UCSD-AML1 (cell line): Measurements from ENCODE around the gene TAGLN.

Source experiments
- DNase-seq: peaks from one replicate; lab custom pipeline; 2025; ENCODE audit not compliant: unreplicated experiment; lab: John Stamatoyannopoulos, UW

Gene TAGLN

DNA sequence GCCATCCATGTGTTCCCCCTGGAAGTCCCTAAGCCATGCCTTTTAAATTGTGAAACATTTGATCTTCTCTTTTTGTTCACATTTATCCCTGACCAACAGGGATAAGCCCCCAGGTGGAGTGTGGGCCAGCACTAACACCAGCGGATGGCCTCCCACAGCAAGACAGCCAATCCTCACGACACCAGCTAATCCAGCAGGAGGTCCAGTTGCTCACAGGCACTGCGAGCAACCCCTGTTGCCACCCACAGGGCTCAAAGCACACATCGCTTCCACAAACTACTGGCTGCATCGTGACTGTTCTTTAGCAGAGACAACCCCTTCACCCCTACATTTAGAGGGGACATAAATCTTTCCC is 30.7 kb downstream of the TAGLN start:
- no peak for DNase-seq

DNA sequence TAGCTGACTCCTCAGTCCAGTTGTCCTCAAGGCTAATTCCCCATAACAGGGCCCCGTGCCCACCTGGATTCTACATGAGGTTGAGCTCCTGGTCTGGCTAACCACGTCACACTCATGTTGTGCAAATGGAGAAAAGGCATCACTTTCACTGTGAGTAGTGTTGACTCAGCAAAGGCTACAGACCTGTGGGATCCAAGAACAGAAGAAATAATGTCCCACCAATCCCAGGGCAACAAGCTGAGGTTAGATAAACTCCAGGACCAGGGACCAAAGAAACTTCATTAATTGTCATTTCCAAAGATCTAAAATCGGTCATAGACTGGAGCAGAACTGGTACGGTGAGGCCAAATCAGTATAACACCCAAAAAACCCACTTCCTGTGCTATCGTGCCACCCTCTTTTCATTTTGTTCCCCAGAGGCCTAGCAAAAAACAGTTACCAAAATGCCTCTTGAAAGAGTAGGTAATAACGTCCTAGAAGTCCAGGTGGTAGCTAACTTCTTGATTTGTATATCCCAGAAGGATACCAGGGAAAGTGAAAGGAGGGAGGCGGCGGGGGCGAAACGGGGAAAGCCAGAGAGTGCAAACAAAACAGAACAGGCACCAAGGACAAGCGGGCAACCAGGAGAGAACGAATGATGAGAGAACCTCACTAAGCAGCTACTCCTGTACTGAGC is 31.3 kb downstream of the TAGLN start:
- no peak for DNase-seq

- DNase-seq, result no peak
Measured at GRCh38 chr11:117230999-117231841, 32.0 kb downstream of the TAGLN start.

DNA sequence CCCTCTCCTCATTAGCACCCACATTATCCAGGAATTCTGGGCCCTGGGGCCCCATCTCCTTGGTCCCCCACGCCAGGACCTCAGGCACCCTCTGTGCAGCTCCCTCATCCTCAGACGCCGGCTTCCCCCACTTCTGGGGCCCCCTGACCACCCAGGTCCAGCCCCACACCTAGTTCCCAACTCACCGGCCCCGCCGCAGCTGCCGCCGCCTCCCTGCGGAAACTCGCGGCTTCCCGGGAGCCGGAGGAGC is 32.6 kb downstream of the TAGLN start, which contains the start of gene PCSK7:
Gene PCSK7 (minus strand): TSS at position 232 of the 250 bp plus-strand sequence. CDS start 2,229 bp downstream, outside the sequence.
- DNase-seq, result no peak

DNA sequence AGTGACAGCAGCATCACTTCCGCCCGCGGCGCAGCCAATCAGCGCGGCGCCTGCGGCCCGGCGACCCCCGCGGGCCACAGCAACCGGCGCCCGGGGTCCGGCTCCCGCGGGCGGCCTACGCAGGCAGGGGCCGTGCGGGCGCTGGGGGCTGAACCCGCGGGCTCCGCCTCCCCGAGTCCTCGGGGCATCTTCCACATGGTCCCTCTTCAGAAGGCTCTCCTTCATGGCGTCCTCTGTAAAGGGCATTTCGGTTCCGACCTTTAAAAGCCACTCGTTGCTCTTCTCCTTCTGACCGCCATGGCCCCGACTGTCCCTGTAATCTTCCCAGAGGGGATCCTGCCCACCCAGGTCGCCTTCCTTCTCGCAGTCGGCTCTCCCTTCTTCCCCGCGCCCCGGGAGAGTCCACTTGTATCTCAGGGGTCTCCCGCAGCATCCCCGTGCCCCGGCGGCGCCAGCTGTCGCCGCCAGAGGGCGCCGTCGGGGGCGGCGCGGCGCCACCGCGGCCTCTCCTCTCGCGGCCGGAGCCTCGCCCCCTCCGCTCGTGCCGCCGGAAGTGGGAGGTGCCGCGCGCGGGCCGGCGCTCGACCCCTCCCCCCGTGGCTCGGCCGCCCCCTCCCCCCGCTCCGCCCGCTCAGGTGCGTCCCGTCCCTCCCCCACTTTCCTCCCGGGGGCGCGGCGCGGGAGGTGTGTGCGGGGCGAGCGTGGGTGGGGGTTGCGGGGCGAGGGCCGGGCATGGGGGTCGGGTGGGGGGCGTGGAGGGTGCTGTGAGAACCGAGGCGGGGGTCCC is 33.1 kb downstream of the TAGLN start, which contains the start of gene RNF214:
Gene RNF214 (plus strand): TSS at position 580 of the 787 bp plus-strand sequence. CDS start 1,602 bp downstream, outside the sequence.
- DNase-seq, result peak; percentile 89

DNA sequence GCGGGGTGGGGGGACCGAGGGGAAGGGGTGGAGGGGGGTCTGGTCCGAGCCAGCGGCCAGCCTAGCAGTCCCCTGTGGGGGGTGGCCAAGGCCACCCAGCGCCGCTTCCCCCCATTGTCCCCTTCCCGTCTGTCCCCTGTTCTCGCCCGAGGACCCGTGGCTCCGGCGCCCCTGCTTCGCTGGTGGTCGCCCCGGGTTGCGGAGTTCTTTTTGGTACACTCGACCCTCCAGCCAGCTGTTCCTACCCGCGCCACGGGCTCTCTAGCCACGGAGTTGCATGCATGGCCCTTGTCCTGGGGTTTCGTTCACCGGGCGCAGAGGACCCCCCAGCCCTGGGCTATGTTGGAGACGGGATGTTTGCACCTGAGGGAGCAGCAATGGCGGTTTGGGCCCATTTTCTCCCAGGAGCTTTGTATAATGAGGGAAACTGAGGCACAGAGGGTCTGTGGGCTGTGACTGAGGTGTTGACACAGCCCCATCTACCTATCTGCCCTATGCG is 33.8 kb downstream of the TAGLN start:
- DNase-seq, result peak; percentile 24

DNA sequence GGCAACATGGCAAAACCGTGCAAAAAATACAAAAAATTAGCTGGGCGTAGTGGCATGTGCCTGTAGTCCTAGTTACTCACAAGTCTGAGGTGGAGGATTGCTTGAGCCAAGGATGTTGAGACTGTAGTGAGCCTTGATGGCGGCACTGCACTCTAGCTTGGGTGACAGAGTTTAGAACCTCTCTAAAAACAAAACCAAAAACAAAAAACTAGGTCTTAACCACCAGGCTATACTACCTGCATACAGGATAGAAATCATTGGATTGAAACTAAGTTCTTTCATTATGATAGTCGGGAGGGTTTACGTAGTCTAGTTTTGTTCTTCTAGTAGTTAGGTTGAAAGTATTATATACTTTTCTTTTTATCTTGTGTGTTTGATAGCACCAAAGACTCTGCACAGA is 39.1 kb downstream of the TAGLN start:
- DNase-seq, result no peak

GRCh38 chr11:117239295-117239694 is 40.1 kb downstream of the TAGLN start:
- DNase-seq, result no peak

- DNase-seq, result no peak
Measured at GRCh38 chr11:117248341-117248740, 49.2 kb downstream of the TAGLN start.

DNA sequence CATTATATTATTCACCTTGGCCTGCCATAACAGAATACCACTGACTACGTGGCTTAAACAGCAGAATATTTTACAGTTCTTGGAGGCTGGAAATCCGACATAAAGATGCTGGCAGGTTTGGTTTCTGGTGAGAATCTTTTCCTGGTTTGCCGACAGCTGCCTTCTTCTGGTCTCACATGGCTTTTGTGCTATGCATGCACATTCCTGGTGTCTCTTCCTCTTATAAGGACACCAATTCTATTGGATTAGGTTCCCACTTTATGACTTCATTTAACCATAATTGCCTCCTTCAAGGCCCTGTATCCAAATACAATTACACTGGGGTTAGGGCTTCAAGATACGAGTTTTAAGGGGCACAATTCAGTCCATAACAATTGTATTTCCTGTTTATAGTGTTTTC is 50.4 kb downstream of the TAGLN start:
- DNase-seq, result no peak

GRCh38 chr11:117251506-117251905 is 52.3 kb downstream of the TAGLN start:
- no peak for DNase-seq

DNA sequence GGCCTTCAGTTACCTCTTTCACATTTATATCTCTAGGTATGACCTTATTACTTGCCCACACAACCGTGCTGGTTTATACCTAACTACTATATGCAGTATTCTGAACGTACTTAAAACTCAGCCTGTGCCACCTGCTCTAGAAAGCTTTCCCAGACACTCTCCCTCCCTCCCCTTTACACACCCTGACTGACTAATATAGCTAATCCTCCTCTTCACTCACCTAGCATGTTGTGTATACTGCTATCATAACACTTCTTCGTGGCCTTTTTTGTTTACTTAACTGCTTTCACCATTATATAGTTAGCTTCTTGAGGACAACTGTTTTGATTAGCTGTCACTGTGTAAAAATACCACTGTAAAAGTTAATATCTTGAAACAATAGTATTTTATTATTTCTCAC is 56.8 kb downstream of the TAGLN start:
- no peak for DNase-seq

DNA sequence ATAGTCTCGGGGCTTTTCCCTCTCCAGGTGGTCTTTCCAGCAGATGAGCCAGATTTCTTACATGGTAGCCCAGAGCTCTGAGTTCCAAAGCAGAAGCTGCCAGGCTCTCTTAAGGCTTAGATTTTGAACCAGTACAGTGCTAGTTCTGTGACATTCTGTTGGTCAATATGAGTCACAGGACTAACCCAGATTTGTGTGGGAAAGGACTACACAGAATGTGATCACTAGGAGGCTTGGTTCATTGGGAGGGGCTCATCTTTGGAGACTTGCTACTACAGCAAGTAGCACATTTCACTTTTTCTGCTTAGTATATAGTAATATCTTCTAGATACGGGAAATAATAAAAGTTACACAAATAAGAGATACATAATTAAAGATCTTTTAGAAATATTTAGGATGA is 57.4 kb downstream of the TAGLN start:
- DNase-seq, result no peak
